Measurements from ENCODE around the gene SMIM45.

GRCh38 chr22:41995211-41995610 lies 43.3 kb downstream of the SMIM45 start:
- no peak for TF ChIP-seq CTCF (IDR thresholded peaks at IDR 0.05)
- no peak for TF ChIP-seq POLR2AphosphoS5 (IDR thresholded peaks at IDR 0.05)
- TF ChIP-seq POLR2A (IDR thresholded peaks at IDR 0.05): no peak

Data from breast epithelium (tissue), 3 donors.